Caco-2 (cell line): ENCODE results near the gene TNS4. TPM values are rescaled to one million over a fixed set of nuclear protein-coding genes. Genes with fewer than 3 reads are reported as not detected.

ENCODE experiments used
- BruUV-seq: library from RNA; stranded (reverse); fragments of 400-500 nt; replicated peaks from 2 replicates; lab custom pipeline; 2021; lab: Mats Ljungman, UMichigan
- CTCF ChIA-PET: fragments of 300-600 bp; sonication (Branson Sonifier 250); formaldehyde crosslinking; loops from one replicate; lab custom pipeline; 2022; ENCODE audit warnings: antibody characterized with exemption; lab: Charles Lee
- POLR2A ChIA-PET: fragments of 300-600 bp; sonication (Branson Sonifier 250); formaldehyde crosslinking; loops from one replicate; lab custom pipeline; 2022; ENCODE audit warnings: antibody characterized with exemption; lab: Charles Lee
- DNase-seq, 2 experiments: peaks; one replicate each; pipeline versions ENCODE4 v3.0.0 to v3.0.0-alpha.2; 2020 to 2022
- H3K27me3 ChIP-seq: replicated peaks from 2 replicates; pipeline ENCODE4 v1.6.0; 2011; ENCODE audit warnings: low read length; ENCODE audit not compliant: control insufficient read depth, insufficient read depth
- H3K36me3 ChIP-seq: 2 replicates; pipeline ENCODE4 v1.5.1; 2011; ENCODE audit warnings: low read length; ENCODE audit not compliant: control insufficient read depth, insufficient read depth
- H3K4me1 ChIP-seq: fragments of 250-450 bp; sonication (Bioruptor Pico); 2 replicates; pipeline ENCODE4 v1.5.1; 2020; ENCODE audit warnings: mild to moderate bottlenecking
- H3K4me3 ChIP-seq: 2 replicates; pipeline ENCODE4 v1.5.1; 2011; ENCODE audit warnings: low read depth, mild to moderate bottlenecking, control low read depth, low read length
- H3K9me3 ChIP-seq: fragments of 250-450 bp; sonication (Bioruptor Pico); 2 replicates; pipeline ENCODE4 v1.5.1; 2020; ENCODE audit warnings: mild to moderate bottlenecking, moderate library complexity
- H3K27ac Mint-ChIP-seq: one replicate; pipeline ENCODE4 v1.8.0; 2022; ENCODE audit warnings: mixed read lengths; ENCODE audit not compliant: unreplicated experiment
- H3K27me3 Mint-ChIP-seq: one replicate; pipeline ENCODE4 v1.8.0; 2022; ENCODE audit warnings: mixed read lengths; ENCODE audit not compliant: insufficient read depth, unreplicated experiment
- H3K36me3 Mint-ChIP-seq: one replicate; pipeline ENCODE4 v1.8.0; 2022; ENCODE audit warnings: mild to moderate bottlenecking, mixed read lengths; ENCODE audit not compliant: insufficient read depth, unreplicated experiment
- H3K4me1 Mint-ChIP-seq: one replicate; pipeline ENCODE4 v1.8.0; 2022; ENCODE audit warnings: low read depth, mixed read lengths; ENCODE audit not compliant: unreplicated experiment
- H3K4me3 Mint-ChIP-seq: one replicate; pipeline ENCODE4 v1.8.0; 2022; ENCODE audit warnings: mild to moderate bottlenecking, moderate library complexity, mixed read lengths; ENCODE audit not compliant: unreplicated experiment
- H3K9me3 Mint-ChIP-seq: one replicate; pipeline ENCODE4 v1.8.0; 2022; ENCODE audit warnings: mixed read lengths; ENCODE audit not compliant: unreplicated experiment
- intact Hi-C: fragments of 100-400 bp; cut with micrococcal nuclease; formaldehyde crosslinking; loops from one replicate; pipeline ENCODE4 v1.10.0; 2022; ENCODE audit not compliant: unreplicated experiment
- total RNA-seq: library from RNA; stranded (reverse); gene quantifications from 2 replicates; pipeline ENCODE4 v1.2.3, GENCODE V29; 2022
- TF ChIP-seq, protein P1 (sequence below), 2 experiments: fragments of 200-600 bp in 1 of 2; IDR thresholded peaks; 1 replicate in 1 of 2; 2 replicates in 1 of 2; pipeline versions ENCODE4 v1.5.1 to v1.8.0; 2011 to 2022; ENCODE audit warnings: antibody characterized with exemption in 1 of 2, control low read depth in 1 of 2, inconsistent platforms in 1 of 2, low read depth in 1 of 2, low read length in 1 of 2, mild to moderate bottlenecking in 1 of 2, moderate library complexity in 1 of 2; ENCODE audit not compliant: insufficient read depth in 1 of 2, severe bottlenecking in 1 of 2, unreplicated experiment in 1 of 2

Gene TNS4
- total RNA-seq, 1 experiment from 2014 or later, result not detected

DNA sequence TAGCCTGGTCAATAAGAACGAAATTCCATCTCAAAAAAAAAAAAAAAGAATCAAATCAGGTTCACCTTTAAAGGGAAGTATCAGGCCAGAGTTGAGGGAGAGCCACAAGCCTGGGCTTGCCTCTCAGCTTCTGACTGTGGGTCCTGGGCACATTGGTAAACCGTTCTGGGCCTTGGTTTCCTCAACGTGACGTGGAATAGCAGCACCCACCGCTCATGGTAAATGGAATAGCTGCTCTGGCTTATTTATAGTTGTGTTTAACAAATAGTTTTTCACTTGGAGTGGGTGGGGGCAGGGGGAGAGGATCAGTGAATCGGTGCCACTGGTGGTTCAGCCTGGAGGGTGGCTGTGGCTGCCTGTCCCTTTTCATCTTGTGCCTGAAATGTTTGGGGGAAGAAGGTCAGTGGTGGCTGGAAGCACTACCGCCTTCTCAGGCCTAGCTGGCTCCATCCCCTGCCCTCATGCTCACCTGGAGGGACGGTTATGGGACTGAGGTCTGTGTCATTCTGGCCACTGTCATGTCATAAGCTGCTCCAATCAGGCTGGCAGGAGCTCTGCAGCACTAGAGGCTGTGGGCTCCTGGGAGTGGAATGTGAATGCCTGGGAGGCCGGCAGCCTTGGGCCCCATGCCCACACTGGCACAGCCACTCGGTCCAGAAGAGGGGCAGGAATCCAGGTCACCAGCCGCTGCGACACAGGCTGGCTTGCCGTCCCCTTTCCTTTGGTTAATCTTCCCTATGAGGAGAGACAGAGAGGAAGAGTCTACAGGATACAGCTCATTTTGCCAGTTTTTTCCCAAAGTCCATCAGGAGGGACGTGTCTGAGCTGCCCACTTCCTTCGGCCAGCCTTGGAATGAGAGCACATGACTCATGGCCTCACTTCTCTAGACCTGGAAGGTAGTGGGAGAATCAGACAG, 36.9 kb upstream of the TNS4 start:
- no peaks in the 10 kb centered on the region for H3K4me1 Mint-ChIP-seq
- POLR2A ChIA-PET, result interaction anchor here (0.5 to 0.7 kb wide), 2 partner anchors 77 to 200 kb away, joined by 4 to 18 read pairs; no protein-coding TSS in a partner anchor

DNA sequence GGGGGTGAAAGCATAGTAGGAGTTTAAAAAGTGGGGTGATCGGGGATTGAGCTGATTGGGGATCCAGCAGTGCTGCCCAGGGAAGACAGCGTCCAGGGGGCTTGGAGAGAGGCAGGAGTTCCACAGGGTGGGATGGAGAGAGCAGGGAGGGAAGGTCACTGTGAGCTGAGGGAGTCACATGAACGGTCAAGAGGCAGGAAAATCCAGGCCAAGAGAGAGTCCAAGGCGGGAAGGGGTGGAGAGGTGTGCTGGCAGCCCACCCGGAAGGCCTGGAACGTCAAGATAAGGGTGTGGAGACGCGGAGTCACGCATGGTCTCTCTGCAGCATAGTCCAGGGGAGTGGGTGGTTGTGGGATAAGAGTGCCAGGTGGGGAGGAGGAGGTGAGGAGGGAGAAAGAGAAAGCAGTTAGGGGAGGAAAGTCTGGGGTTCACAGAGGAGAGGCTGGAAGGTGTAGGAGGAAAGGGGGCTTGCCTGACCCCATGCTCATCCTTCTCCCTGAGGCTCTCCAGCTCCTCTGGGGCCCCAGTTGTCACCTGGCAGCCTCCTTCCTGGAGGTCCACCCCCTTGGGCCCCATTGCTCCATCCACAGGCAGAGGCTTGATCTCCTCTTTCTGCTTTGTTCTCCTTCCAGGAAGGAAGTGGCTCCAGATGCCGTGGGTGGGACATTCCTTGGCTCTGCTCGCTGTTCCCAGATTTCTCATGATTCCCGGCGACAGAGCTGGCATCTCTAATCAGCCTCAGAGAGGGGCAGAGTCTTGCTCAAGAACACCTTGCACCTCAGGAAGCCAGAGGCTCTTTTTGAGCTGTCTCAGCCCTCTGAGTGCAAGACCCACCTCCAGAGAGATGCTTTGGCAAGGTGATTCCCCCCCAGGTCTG, 35.1 kb upstream of the TNS4 start:
- H3K9me3 ChIP-seq, result no peaks in the 10 kb centered on the region
- no peak overlapping the region for H3K4me3 ChIP-seq
- H3K27me3 ChIP-seq, result no peaks in the 10 kb centered on the region
- DNase-seq, result no peak
- Mint-ChIP-seq H3K36me3 (peaks cover 4% of the 10 kb centered on the region), H3K4me1 (no peaks in the 10 kb centered on the region), H3K4me3 (no peak overlapping the region), H3K9me3 (no peaks in the 10 kb centered on the region), H3K27ac (no peak overlapping the region), H3K27me3 (no peaks in the 10 kb centered on the region)
- intact Hi-C loops, result no loop called here
- ChIA-PET POLR2A (interaction anchor here (0.5 to 0.7 kb wide), 2 partner anchors 83 to 85 kb away, joined by 5 read pairs; no protein-coding TSS in a partner anchor), CTCF (interaction anchor here (0.6 to 6.7 kb wide), 5 partner anchors 9 to 272 kb away, joined by 3 to 99 read pairs (median 3); partner anchors contain the start of gene IGFBP4)
- H3K4me1 ChIP-seq, result 0 out of 2 replicates have a peak, but pooled peaks cover 9% of the 10 kb centered on the region
- no TSS peak for BruUV-seq
- TF ChIP-seq, protein P1, sequence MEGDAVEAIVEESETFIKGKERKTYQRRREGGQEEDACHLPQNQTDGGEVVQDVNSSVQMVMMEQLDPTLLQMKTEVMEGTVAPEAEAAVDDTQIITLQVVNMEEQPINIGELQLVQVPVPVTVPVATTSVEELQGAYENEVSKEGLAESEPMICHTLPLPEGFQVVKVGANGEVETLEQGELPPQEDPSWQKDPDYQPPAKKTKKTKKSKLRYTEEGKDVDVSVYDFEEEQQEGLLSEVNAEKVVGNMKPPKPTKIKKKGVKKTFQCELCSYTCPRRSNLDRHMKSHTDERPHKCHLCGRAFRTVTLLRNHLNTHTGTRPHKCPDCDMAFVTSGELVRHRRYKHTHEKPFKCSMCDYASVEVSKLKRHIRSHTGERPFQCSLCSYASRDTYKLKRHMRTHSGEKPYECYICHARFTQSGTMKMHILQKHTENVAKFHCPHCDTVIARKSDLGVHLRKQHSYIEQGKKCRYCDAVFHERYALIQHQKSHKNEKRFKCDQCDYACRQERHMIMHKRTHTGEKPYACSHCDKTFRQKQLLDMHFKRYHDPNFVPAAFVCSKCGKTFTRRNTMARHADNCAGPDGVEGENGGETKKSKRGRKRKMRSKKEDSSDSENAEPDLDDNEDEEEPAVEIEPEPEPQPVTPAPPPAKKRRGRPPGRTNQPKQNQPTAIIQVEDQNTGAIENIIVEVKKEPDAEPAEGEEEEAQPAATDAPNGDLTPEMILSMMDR (IDR thresholded peaks at IDR 0.05; ENCODE audit: insufficient read depth in 1 of 2, low read depth in 1 of 2, low read length in 1 of 2, severe bottlenecking in 1 of 2, unreplicated experiment in 1 of 2), result no peak
- no peaks in the 10 kb centered on the region for H3K36me3 ChIP-seq

More for the DNA sequence above, 36.9 kb upstream of the TNS4 start:
- H3K36me3 Mint-ChIP-seq, result peaks cover 4% of the 10 kb centered on the region
- DNase-seq, result no peak
- CTCF ChIA-PET, result interaction anchor here (0.6 to 6.7 kb wide), 6 partner anchors 21 to 638 kb away, joined by 3 to 99 read pairs (median 4); no protein-coding TSS in a partner anchor
- H3K27ac Mint-ChIP-seq, result no peak overlapping the region
- BruUV-seq, result no TSS peak
- H3K27me3 Mint-ChIP-seq, result no peaks in the 10 kb centered on the region
- Histone ChIP-seq H3K27me3 (no peaks in the 10 kb centered on the region), H3K4me1 (0 out of 2 replicates have a peak, but pooled peaks cover 3% of the 10 kb centered on the region), H3K36me3 (no peaks in the 10 kb centered on the region), H3K4me3 (no peak overlapping the region), H3K9me3 (no peaks in the 10 kb centered on the region)
- intact Hi-C loops, result no loop called here
- no peak overlapping the region for H3K4me3 Mint-ChIP-seq
- H3K9me3 Mint-ChIP-seq, result no peaks in the 10 kb centered on the region
- TF ChIP-seq, protein P1 (IDR thresholded peaks at IDR 0.05; ENCODE audit: insufficient read depth in 1 of 2, low read depth in 1 of 2, low read length in 1 of 2, severe bottlenecking in 1 of 2, unreplicated experiment in 1 of 2), result no peak

DNA sequence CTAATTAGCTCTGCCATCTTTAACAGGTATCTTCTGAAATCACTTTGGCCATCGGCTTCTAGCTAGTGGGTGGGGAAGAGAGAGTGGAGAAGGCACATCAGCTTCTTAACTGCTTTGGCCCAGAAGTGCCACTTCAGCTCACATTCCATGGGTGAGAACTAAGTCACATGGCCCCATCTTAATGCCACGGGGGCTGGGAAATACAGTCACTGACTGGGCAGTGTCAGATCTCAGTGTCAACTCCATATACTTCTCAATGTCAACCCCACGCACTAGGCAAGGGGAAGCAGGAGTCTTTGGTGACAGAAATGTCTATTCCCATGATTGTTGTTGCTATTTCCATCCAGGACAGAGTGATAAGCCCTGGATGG, 34.5 kb upstream of the TNS4 start:
- POLR2A ChIA-PET, result no interaction called here
- TF ChIP-seq, protein P1 (IDR thresholded peaks at IDR 0.05; ENCODE audit: insufficient read depth in 1 of 2, low read depth in 1 of 2, low read length in 1 of 2, severe bottlenecking in 1 of 2, unreplicated experiment in 1 of 2), result no peak
- H3K4me1 Mint-ChIP-seq, result no peaks in the 10 kb centered on the region
- no peak overlapping the region for H3K4me3 ChIP-seq
- H3K27ac Mint-ChIP-seq, result no peak overlapping the region
- no peak for DNase-seq
- H3K4me1 ChIP-seq, result 0 out of 2 replicates have a peak, but pooled peaks cover 9% of the 10 kb centered on the region
- H3K27me3 ChIP-seq, result no peaks in the 10 kb centered on the region
- no TSS peak for BruUV-seq
- H3K9me3 Mint-ChIP-seq, result no peaks in the 10 kb centered on the region
- intact Hi-C loops, result no loop called here
- no peaks in the 10 kb centered on the region for H3K27me3 Mint-ChIP-seq
- peaks cover 4% of the 10 kb centered on the region for H3K36me3 Mint-ChIP-seq
- CTCF ChIA-PET, result interaction anchor here (0.7 to 6.7 kb wide), 3 partner anchors 23 to 271 kb away, joined by 3 to 99 read pairs (median 6); partner anchors contain the start of gene IGFBP4
- no peaks in the 10 kb centered on the region for H3K36me3 ChIP-seq
- H3K9me3 ChIP-seq, result no peaks in the 10 kb centered on the region
- H3K4me3 Mint-ChIP-seq, result no peak overlapping the region
